Calu3 (cell line): ENCODE data around the gene TMEM204. TPM values are rescaled to one million over a fixed set of nuclear protein-coding genes. Genes with fewer than 3 reads are reported as not detected.

Source experiments
- BruUV-seq: library from RNA; stranded (reverse); fragments of 400-500 nt; replicated peaks from 2 replicates; lab custom pipeline; 2021; lab: Mats Ljungman, UMichigan
- CTCF ChIA-PET: fragments of 300-600 bp; sonication (Branson Sonifier 250); formaldehyde crosslinking; loops from one replicate; lab custom pipeline; 2022; ENCODE audit warnings: antibody characterized with exemption; lab: Charles Lee
- DNase-seq: peaks from one replicate; pipeline ENCODE4 v3.0.0; 2022
- H3K27ac Mint-ChIP-seq: one replicate; pipeline ENCODE4 v1.8.0; 2022; ENCODE audit warnings: mixed read lengths; ENCODE audit not compliant: unreplicated experiment
- H3K27me3 Mint-ChIP-seq: one replicate; pipeline ENCODE4 v1.8.0; 2022; ENCODE audit warnings: mixed read lengths; ENCODE audit not compliant: unreplicated experiment
- H3K36me3 Mint-ChIP-seq: one replicate; pipeline ENCODE4 v1.8.0; 2022; ENCODE audit warnings: mild to moderate bottlenecking, moderate library complexity, mixed read lengths; ENCODE audit not compliant: insufficient read depth, unreplicated experiment
- H3K4me1 Mint-ChIP-seq: one replicate; pipeline ENCODE4 v1.8.0; 2022; ENCODE audit warnings: mild to moderate bottlenecking, low read depth, mixed read lengths; ENCODE audit not compliant: unreplicated experiment
- H3K4me3 Mint-ChIP-seq: one replicate; pipeline ENCODE4 v1.8.0; 2022; ENCODE audit warnings: mild to moderate bottlenecking, low read depth, moderate library complexity, mixed read lengths; ENCODE audit not compliant: unreplicated experiment
- H3K9me3 Mint-ChIP-seq: one replicate; pipeline ENCODE4 v1.8.0; 2022; ENCODE audit warnings: low read depth, mixed read lengths; ENCODE audit not compliant: unreplicated experiment
- intact Hi-C: fragments of 100-400 bp; cut with micrococcal nuclease; formaldehyde crosslinking; loops from one replicate; pipeline ENCODE4 v1.10.0; 2022; ENCODE audit not compliant: unreplicated experiment
- total RNA-seq: library from RNA; stranded (reverse); gene quantifications from 2 replicates; pipeline ENCODE4 v1.2.3, GENCODE V29; 2022
- TF ChIP-seq, protein P1 (sequence below): fragments of 200-600 bp; IDR thresholded peaks from one replicate; pipeline ENCODE4 v1.8.0; 2022; ENCODE audit warnings: antibody characterized with exemption; ENCODE audit not compliant: unreplicated experiment

Gene TMEM204
- total RNA-seq, 1 experiment from 2014 or later: not detected

- no TSS peak for BruUV-seq
- Mint-ChIP-seq H3K4me1 (no peaks in the 10 kb centered on the region), H3K4me3 (no peak overlapping the region), H3K27ac (no peak overlapping the region), H3K36me3 (no peaks in the 10 kb centered on the region), H3K27me3 (no peaks in the 10 kb centered on the region), H3K9me3 (no peaks in the 10 kb centered on the region)
- intact Hi-C loops: no loop called here
- TF ChIP-seq, protein P1, sequence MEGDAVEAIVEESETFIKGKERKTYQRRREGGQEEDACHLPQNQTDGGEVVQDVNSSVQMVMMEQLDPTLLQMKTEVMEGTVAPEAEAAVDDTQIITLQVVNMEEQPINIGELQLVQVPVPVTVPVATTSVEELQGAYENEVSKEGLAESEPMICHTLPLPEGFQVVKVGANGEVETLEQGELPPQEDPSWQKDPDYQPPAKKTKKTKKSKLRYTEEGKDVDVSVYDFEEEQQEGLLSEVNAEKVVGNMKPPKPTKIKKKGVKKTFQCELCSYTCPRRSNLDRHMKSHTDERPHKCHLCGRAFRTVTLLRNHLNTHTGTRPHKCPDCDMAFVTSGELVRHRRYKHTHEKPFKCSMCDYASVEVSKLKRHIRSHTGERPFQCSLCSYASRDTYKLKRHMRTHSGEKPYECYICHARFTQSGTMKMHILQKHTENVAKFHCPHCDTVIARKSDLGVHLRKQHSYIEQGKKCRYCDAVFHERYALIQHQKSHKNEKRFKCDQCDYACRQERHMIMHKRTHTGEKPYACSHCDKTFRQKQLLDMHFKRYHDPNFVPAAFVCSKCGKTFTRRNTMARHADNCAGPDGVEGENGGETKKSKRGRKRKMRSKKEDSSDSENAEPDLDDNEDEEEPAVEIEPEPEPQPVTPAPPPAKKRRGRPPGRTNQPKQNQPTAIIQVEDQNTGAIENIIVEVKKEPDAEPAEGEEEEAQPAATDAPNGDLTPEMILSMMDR: no peak
- CTCF ChIA-PET: no interaction called here
- no peak for DNase-seq
Observed at GRCh38 chr16:1550069-1550468, 16.6 kb downstream of the TMEM204 start.

- no peaks in the 10 kb centered on the region for H3K27me3 Mint-ChIP-seq
- no peak overlapping the region for H3K27ac Mint-ChIP-seq
- BruUV-seq: no TSS peak
- no peaks in the 10 kb centered on the region for H3K9me3 Mint-ChIP-seq
- CTCF ChIA-PET: no interaction called here
- intact Hi-C loops: no loop called here
- no peaks in the 10 kb centered on the region for H3K4me1 Mint-ChIP-seq
- no peak for DNase-seq
- H3K4me3 Mint-ChIP-seq: no peak overlapping the region
- no peaks in the 10 kb centered on the region for H3K36me3 Mint-ChIP-seq
- TF ChIP-seq, protein P1: no peak
Observed at GRCh38 chr16:1550696-1551095, 17.2 kb downstream of the TMEM204 start.

DNA sequence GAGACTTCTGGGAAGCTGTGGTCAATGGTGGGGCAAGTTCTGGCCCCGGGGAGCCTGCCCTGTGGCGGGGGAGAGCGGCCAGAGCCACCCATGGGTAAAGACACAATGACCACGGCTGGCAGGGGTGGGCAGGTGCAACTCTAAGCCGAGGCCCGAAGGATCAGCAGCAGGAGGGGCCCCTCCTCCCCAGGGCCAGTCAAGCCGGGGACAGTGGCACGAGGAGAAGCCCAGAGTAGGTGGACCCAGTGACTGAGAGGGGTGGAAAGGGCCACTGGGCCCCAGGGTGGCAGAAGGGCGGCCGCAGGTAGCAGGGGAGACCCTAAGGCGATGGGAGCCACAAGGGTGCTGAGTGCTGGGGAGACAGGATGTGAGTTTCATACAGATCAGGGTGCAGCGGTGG, 17.7 kb downstream of the TMEM204 start:
- H3K36me3 Mint-ChIP-seq: no peaks in the 10 kb centered on the region
- H3K27me3 Mint-ChIP-seq: no peaks in the 10 kb centered on the region
- H3K4me1 Mint-ChIP-seq: no peaks in the 10 kb centered on the region
- intact Hi-C loops: no loop called here
- TF ChIP-seq, protein P1: no peak
- no peak for DNase-seq
- no peak overlapping the region for H3K4me3 Mint-ChIP-seq
- H3K27ac Mint-ChIP-seq: no peak overlapping the region
- no TSS peak for BruUV-seq
- CTCF ChIA-PET: no interaction called here
- H3K9me3 Mint-ChIP-seq: no peaks in the 10 kb centered on the region

DNA sequence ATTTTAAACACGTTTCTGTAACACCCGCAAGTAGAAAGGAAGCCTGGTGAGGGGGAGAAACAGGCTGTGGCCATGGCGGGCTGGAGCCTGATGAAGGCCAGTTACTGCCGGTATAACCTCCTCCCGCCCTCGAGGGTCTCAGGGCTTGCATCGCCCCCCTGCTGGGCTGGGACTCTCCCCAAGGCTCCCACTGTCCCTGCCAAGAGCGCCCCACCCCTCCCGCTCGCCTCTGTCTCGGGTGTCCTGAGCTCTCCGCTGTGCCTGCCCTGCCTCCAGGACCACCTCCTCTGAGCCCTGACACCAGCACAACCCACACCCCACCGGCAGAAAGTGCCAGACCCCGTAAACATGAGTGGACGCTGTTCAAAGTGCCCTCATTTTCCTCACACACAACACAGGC, 18.7 kb downstream of the TMEM204 start:
- no TSS peak for BruUV-seq
- Mint-ChIP-seq H3K36me3 (no peaks in the 10 kb centered on the region), H3K4me3 (no peak overlapping the region), H3K4me1 (no peaks in the 10 kb centered on the region), H3K27ac (no peak overlapping the region), H3K27me3 (no peaks in the 10 kb centered on the region), H3K9me3 (no peaks in the 10 kb centered on the region)
- CTCF ChIA-PET: no interaction called here
- intact Hi-C loops: no loop called here
- no peak for DNase-seq
- TF ChIP-seq, protein P1: no peak
